Effector memory CD4-positive, alpha-beta T cell (primary cell): Measurements from ENCODE around the gene LTK.

Experiments used
- DNase-seq, 3 donors: peaks; one replicate each; pipeline ENCODE4 v3.0.0-alpha.2; 2020
- H3K27ac ChIP-seq: 2 replicates; pipeline ENCODE4 v1.7.0; 2013; ENCODE audit warnings: mild to moderate bottlenecking, low read length, moderate library complexity; ENCODE audit not compliant: insufficient read depth, poor library complexity, severe bottlenecking
- H3K27me3 ChIP-seq: replicated peaks from 2 replicates; pipeline ENCODE4 v1.7.0; 2013; ENCODE audit warnings: mild to moderate bottlenecking, low read length; ENCODE audit not compliant: insufficient read depth, control insufficient read depth, poor library complexity, severe bottlenecking
- H3K36me3 ChIP-seq: 2 replicates; pipeline ENCODE4 v1.7.0; 2013; ENCODE audit warnings: mild to moderate bottlenecking, low read length, moderate library complexity; ENCODE audit not compliant: control insufficient read depth, insufficient read depth
- H3K4me1 ChIP-seq: 2 replicates; pipeline ENCODE4 v1.7.0; 2013; ENCODE audit warnings: low read length, mild to moderate bottlenecking; ENCODE audit not compliant: control insufficient read depth, insufficient read depth, poor library complexity, severe bottlenecking
- H3K4me3 ChIP-seq: 2 replicates; pipeline ENCODE4 v1.7.0; 2013; ENCODE audit warnings: low read length, low read depth, mild to moderate bottlenecking; ENCODE audit not compliant: insufficient read depth, poor library complexity, severe bottlenecking
- H3K9me3 ChIP-seq: 2 replicates; pipeline ENCODE4 v1.7.0; 2013; ENCODE audit warnings: mild to moderate bottlenecking, low read length, moderate library complexity; ENCODE audit not compliant: control insufficient read depth

LTK gene

GRCh38 chr15:41490355-41490754, 23.3 kb downstream of the LTK start:
- Histone ChIP-seq H3K27me3 (peaks cover 12% of the 10 kb centered on the region), H3K36me3 (no peaks in the 10 kb centered on the region), H3K4me1 (peaks cover 25% of the 10 kb centered on the region), H3K4me3 (no peak overlapping the region), H3K9me3 (no peaks in the 10 kb centered on the region), H3K27ac (no peak overlapping the region)
- DNase-seq = no peak

GRCh38 chr15:41489641-41490040, 24.0 kb downstream of the LTK start:
- Histone ChIP-seq H3K27ac (no peak overlapping the region), H3K9me3 (no peaks in the 10 kb centered on the region)

GRCh38 chr15:41487802-41488201, 25.8 kb downstream of the LTK start:
- Histone ChIP-seq H3K9me3 (no peaks in the 10 kb centered on the region), H3K27ac (no peak overlapping the region), H3K27me3 (no peaks in the 10 kb centered on the region), H3K36me3 (no peaks in the 10 kb centered on the region), H3K4me3 (no peak overlapping the region), H3K4me1 (peaks cover 8% of the 10 kb centered on the region)
- DNase-seq = no peak

More at GRCh38 chr15:41489641-41490040, 24.0 kb downstream of the LTK start:
- Histone ChIP-seq H3K4me3 (no peak overlapping the region), H3K27me3 (peaks cover 5% of the 10 kb centered on the region), H3K4me1 (peaks cover 18% of the 10 kb centered on the region), H3K36me3 (no peaks in the 10 kb centered on the region)
- no peak for DNase-seq

GRCh38 chr15:41487381-41487780, 26.2 kb downstream of the LTK start:
- peaks cover 5% of the 10 kb centered on the region for H3K4me1 ChIP-seq
- no peaks in the 10 kb centered on the region for H3K9me3 ChIP-seq
- H3K27me3 ChIP-seq = no peaks in the 10 kb centered on the region
- no peak overlapping the region for H3K4me3 ChIP-seq
- no peak for DNase-seq
- no peaks in the 10 kb centered on the region for H3K36me3 ChIP-seq
- H3K27ac ChIP-seq = no peak overlapping the region

GRCh38 chr15:41486286-41486685, 27.3 kb downstream of the LTK start:
- Histone ChIP-seq H3K27me3 (no peaks in the 10 kb centered on the region), H3K27ac (no peak overlapping the region), H3K4me1 (peaks cover 5% of the 10 kb centered on the region), H3K4me3 (no peak overlapping the region), H3K9me3 (no peaks in the 10 kb centered on the region), H3K36me3 (peaks cover 5% of the 10 kb centered on the region)
- DNase-seq = no peak

GRCh38 chr15:41484937-41485625, 28.5 kb downstream of the LTK start:
- no peaks in the 10 kb centered on the region for H3K27me3 ChIP-seq
- H3K27ac ChIP-seq = no peak overlapping the region
- peaks cover 17% of the 10 kb centered on the region for H3K36me3 ChIP-seq
- no peaks in the 10 kb centered on the region for H3K9me3 ChIP-seq
- no peak overlapping the region for H3K4me3 ChIP-seq
- DNase-seq = no peak
- H3K4me1 ChIP-seq = peaks cover 5% of the 10 kb centered on the region

GRCh38 chr15:41483519-41483918, 30.1 kb downstream of the LTK start:
- peaks cover 5% of the 10 kb centered on the region for H3K4me1 ChIP-seq
- no peaks in the 10 kb centered on the region for H3K9me3 ChIP-seq
- peak overlapping the region; percentile 31 for H3K4me3 ChIP-seq
- H3K27me3 ChIP-seq = no peaks in the 10 kb centered on the region
- peaks cover 30% of the 10 kb centered on the region for H3K36me3 ChIP-seq
- no peak for DNase-seq
- peak overlapping the region; percentile 37 for H3K27ac ChIP-seq

GRCh38 chr15:41483115-41483514, 30.5 kb downstream of the LTK start:
- Histone ChIP-seq H3K4me1 (peaks cover 5% of the 10 kb centered on the region), H3K9me3 (no peaks in the 10 kb centered on the region), H3K4me3 (peak overlapping the region; percentile 31), H3K27me3 (no peaks in the 10 kb centered on the region), H3K27ac (peak overlapping the region; percentile 37), H3K36me3 (peaks cover 33% of the 10 kb centered on the region)
- DNase-seq = no peak

GRCh38 chr15:41482110-41482877, 31.3 kb downstream of the LTK start:
- DNase-seq = no peak
- H3K27ac ChIP-seq = peak overlapping the region; percentile 15
- peaks cover 38% of the 10 kb centered on the region for H3K36me3 ChIP-seq
- H3K9me3 ChIP-seq = no peaks in the 10 kb centered on the region
- no peak overlapping the region for H3K4me3 ChIP-seq
- peaks cover 5% of the 10 kb centered on the region for H3K4me1 ChIP-seq
- H3K27me3 ChIP-seq = no peaks in the 10 kb centered on the region

GRCh38 chr15:41480396-41481140, 33.1 kb downstream of the LTK start:
- H3K36me3 ChIP-seq = peaks cover 55% of the 10 kb centered on the region
- DNase-seq = no peak
- no peaks in the 10 kb centered on the region for H3K27me3 ChIP-seq
- H3K4me1 ChIP-seq = peaks cover 5% of the 10 kb centered on the region
- H3K27ac ChIP-seq = no peak overlapping the region
- no peak overlapping the region for H3K4me3 ChIP-seq
- H3K9me3 ChIP-seq = no peaks in the 10 kb centered on the region
